HepG2 (cell line): ENCODE results near the gene UGT8. TPM values are rescaled to one million over a fixed set of nuclear protein-coding genes. Genes with fewer than 3 reads are reported as not detected.
A peak's percentile ranks its signal among the peaks of the same experiment; 100 is the strongest.

ENCODE experiments used
- ATAC-seq: fragments of 200-7000 bp; cut with Tn5 transposase; 3 replicates; pipeline ENCODE4 v1.9.1; 2020; ENCODE audit warnings: mild to moderate bottlenecking, moderate library complexity
- BruUV-seq: library from RNA; stranded (reverse); fragments of 400-500 nt; replicated peaks from 2 replicates; lab custom pipeline; 2021; lab: Mats Ljungman, UMichigan
- CTCF ChIA-PET: fragments of 300-600 bp; formaldehyde crosslinking; extraction: SDS; loops from one replicate; lab custom pipeline; 2021; ENCODE audit warnings: low total read pairs, inconsistent platforms, low intra/inter-chr PET ratio; lab: Yijun Ruan, JAX
- POLR2A ChIA-PET: fragments of 350-600 bp; sonication (Branson Sonifier 250); formaldehyde crosslinking; loops from one replicate; lab custom pipeline; 2020; ENCODE audit warnings: antibody characterized with exemption, inconsistent platforms; lab: Yijun Ruan, JAX
- DNase-seq: peaks from one replicate; pipeline ENCODE4 v3.0.0-alpha.2; 2015; ENCODE audit warnings: low spot score
- FAIRE-seq: peaks from 3 replicates; lab custom pipeline; 2011; peaks lifted over from hg19 to GRCh38; lab: Jason Lieb, UNC
- H2AFZ ChIP-seq: one replicate; pipeline ENCODE4 v1.6.1; 2011; ENCODE audit warnings: low read length, inconsistent platforms
- H3K27ac ChIP-seq: fragments of 300-600 bp; 3 replicates; pipeline ENCODE4 v1.8.0; 2011; ENCODE audit warnings: mixed run types, mild to moderate bottlenecking, mixed read lengths, low read length, inconsistent platforms; ENCODE audit not compliant: insufficient read depth; ENCODE audit errors: extremely low read length
- H3K27me3 ChIP-seq, 2 experiments: fragments of 200-600 bp in 1 of 2; 2 replicates in 1 of 2; 3 replicates in 1 of 2; pipeline versions ENCODE4 v1.6.0 to v1.8.0; 2011; ENCODE audit warnings: low read length in 2 of 2, mild to moderate bottlenecking in 2 of 2, moderate library complexity in 2 of 2, inconsistent platforms in 1 of 2; ENCODE audit not compliant: insufficient read depth in 2 of 2, control insufficient read depth in 1 of 2
- H3K36me3 ChIP-seq, 2 experiments: fragments of 200-600 bp in 1 of 2; replicated peaks in 1 of 2; 2 replicates in 1 of 2; 3 replicates in 1 of 2; pipeline versions ENCODE4 v1.5.1 to v1.8.0; 2011; ENCODE audit warnings: low read length in 2 of 2, inconsistent platforms in 1 of 2; ENCODE audit not compliant: insufficient read depth in 2 of 2, control insufficient read depth in 1 of 2
- H3K4me1 ChIP-seq: 2 replicates; pipeline ENCODE4 v1.5.1; 2012; ENCODE audit warnings: low read length, inconsistent platforms; ENCODE audit not compliant: insufficient read depth
- H3K4me2 ChIP-seq: 2 replicates; pipeline ENCODE4 v1.6.0; 2011; ENCODE audit warnings: low read depth, low read length, inconsistent platforms
- H3K4me3 ChIP-seq, 3 experiments: fragments of 200-600 bp in 1 of 3; sonication (generic), shearing (Covaris generic) in 1 of 3; replicated peaks in 1 of 3; 2 replicates each; pipeline ENCODE4 v1.5.1; 2011 to 2016; ENCODE audit warnings: low read length in 3 of 3, inconsistent platforms in 2 of 3, low read depth in 2 of 3, mild to moderate bottlenecking in 2 of 3, control low read depth in 1 of 3, mixed read lengths in 1 of 3; ENCODE audit not compliant: insufficient read depth in 1 of 3
- H3K79me2 ChIP-seq: one replicate; pipeline ENCODE4 v1.6.1; 2011; ENCODE audit warnings: low read length, inconsistent platforms; ENCODE audit not compliant: insufficient read depth
- H3K9ac ChIP-seq: 2 replicates; pipeline ENCODE4 v1.6.0; 2011; ENCODE audit warnings: mild to moderate bottlenecking, low read depth, low read length, inconsistent platforms; ENCODE audit not compliant: insufficient read depth
- H3K9me3 ChIP-seq: 2 replicates; pipeline ENCODE4 v1.5.1; 2012; ENCODE audit warnings: mild to moderate bottlenecking, low read length
- H4K20me1 ChIP-seq: 2 replicates; pipeline ENCODE4 v1.6.0; 2011; ENCODE audit warnings: inconsistent platforms, mild to moderate bottlenecking, low read length, moderate library complexity; ENCODE audit not compliant: insufficient read depth
- HMG20A ChIP-seq: IDR thresholded peaks from 2 replicates; pipeline ENCODE4 v1.6.1; 2016; ENCODE audit warnings: borderline replicate concordance
- MED8 ChIP-seq: sonication (generic); formaldehyde crosslinking; IDR thresholded peaks from 2 replicates; pipeline ENCODE4 v1.8.1; 2023; ENCODE audit warnings: mild to moderate bottlenecking, missing genetic modification reagents; ENCODE audit not compliant: insufficient replicate concordance
- MIXL1 ChIP-seq: IDR thresholded peaks from 2 replicates; pipeline ENCODE4 v1.6.1; 2016
- NFYB ChIP-seq: sonication (generic); formaldehyde crosslinking; IDR thresholded peaks from 2 replicates; pipeline ENCODE4 v1.4.0; 2020; ENCODE audit warnings: missing genetic modification reagents
- POLR2A ChIP-seq, 2 experiments: IDR thresholded peaks; 2 replicates each; pipeline ENCODE4 v1.6.1; 2011; ENCODE audit warnings: low read depth in 2 of 2, low read length in 2 of 2, mild to moderate bottlenecking in 1 of 2, moderate library complexity in 1 of 2; ENCODE audit not compliant: insufficient read depth in 1 of 2
- POLR2G ChIP-seq: fragments of 200-400 bp; formaldehyde crosslinking; IDR thresholded peaks from 2 replicates; pipeline ENCODE4 v1.6.1; 2018; ENCODE audit warnings: mild to moderate bottlenecking, low read depth, low read length, moderate library complexity
- RELA ChIP-seq: sonication (generic); formaldehyde crosslinking; IDR thresholded peaks from 2 replicates; pipeline ENCODE4 v1.4.0; 2020; ENCODE audit warnings: missing genetic modification reagents
- SP1 ChIP-seq, 2 experiments: fragments of 450-650 bp in 1 of 2; sonication (generic) in 1 of 2; formaldehyde crosslinking in 1 of 2; IDR thresholded peaks; 2 replicates each; pipeline versions ENCODE4 v1.4.0 to v1.6.1; 2016 to 2020; ENCODE audit warnings: missing genetic modification reagents in 1 of 2
- ZFP36 ChIP-seq: fragments of 150-350 bp; IDR thresholded peaks from 2 replicates; pipeline ENCODE4 v1.6.1; 2018; ENCODE audit warnings: borderline replicate concordance, low read length, low read depth; ENCODE audit not compliant: partially characterized antibody
- ZNF343 ChIP-seq: sonication (generic); formaldehyde crosslinking; IDR thresholded peaks from 2 replicates; pipeline ENCODE4 v1.4.0; 2020; ENCODE audit warnings: mild to moderate bottlenecking, missing genetic modification reagents
- ZNF724P ChIP-seq: sonication (generic); formaldehyde crosslinking; IDR thresholded peaks from 2 replicates; pipeline ENCODE4 v1.8.0; 2022; ENCODE audit warnings: missing genetic modification reagents, borderline replicate concordance
- in situ Hi-C: cut with HindIII; loops from 2 replicates; pipeline ENCODE4 v1.10.0; 2017; ENCODE audit warnings: low pct_unique_long_range_greater_than_20kb; ENCODE audit not compliant: extremely low pct_ligation_motif_present
- intact Hi-C: fragments of 100-400 bp; cut with micrococcal nuclease; formaldehyde crosslinking; loops from one replicate; pipeline ENCODE4 v1.10.0; 2022; ENCODE audit not compliant: unreplicated experiment
- polyA plus RNA-seq, 8 experiments: library from polyadenylated mRNA; depleted of rRNA in 3 of 8; stranded (reverse) in 7 of 8; unstranded in 1 of 8; fragments of >200 nt; fragmentation: Illumina TruSeq in 4 of 8; extraction: Trizol in 4 of 8; gene quantifications; 2 replicates each; pipeline versions ENCODE4 v1.2.1 to v1.2.3, GENCODE V29; 2011 to 2016; ENCODE audit warnings: low read depth in 4 of 8, missing spikeins in 1 of 8, mixed read lengths in 1 of 8; ENCODE audit not compliant: insufficient read depth in 1 of 8
- total RNA-seq, 5 experiments: library from RNA; depleted of rRNA; stranded (reverse); fragments of >200 nt; fragmentation: Illumina TruSeq; extraction: Trizol; gene quantifications; 2 replicates each; pipeline ENCODE4 v1.2.3, GENCODE V29; 2016; ENCODE audit warnings: low read depth in 1 of 5
- TF ChIP-seq, protein P1 (sequence below): sonication (generic); formaldehyde crosslinking; conservative IDR thresholded peaks from 2 replicates; pipeline ENCODE4 v1.8.0; 2022; ENCODE audit warnings: mild to moderate bottlenecking, moderate library complexity, missing genetic modification reagents

Gene UGT8
- total and polyA plus RNA-seq, 2 of the 13 experiments (the other 11 are each of a cell fraction or from before 2014, with no cell fraction given), result not detected

DNA sequence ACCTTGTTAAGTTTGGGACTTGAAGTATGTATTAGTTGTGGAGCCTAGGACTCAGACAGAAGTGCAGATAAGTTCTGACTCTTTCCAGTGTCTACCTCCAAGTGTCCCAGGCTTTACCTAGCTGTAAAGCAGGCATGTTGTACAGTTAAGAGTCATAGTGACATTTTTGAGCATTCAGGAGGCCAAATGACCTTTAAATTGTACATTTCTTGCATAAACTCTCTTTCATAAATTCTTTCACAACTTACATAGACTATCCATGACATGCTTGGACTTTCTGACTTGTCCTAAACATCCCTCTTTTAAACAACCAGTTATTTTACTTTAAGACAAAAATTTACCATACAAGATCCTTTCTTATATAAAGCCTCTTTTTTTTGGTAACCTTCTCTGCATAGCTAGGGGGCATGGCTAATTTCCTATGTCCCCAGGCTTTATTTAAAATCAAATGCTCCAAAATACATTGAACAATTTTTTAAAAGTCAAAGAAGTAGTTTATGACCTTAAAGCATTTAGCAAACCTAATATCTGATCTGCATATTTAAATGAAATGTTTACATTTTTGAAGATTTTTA lies 40.1 kb upstream of the UGT8 start:
- in situ Hi-C loops, result no loop called here
- Histone ChIP-seq H3K4me2 (no peak overlapping the region), H3K4me3 (no peak overlapping the region), H3K36me3 (no peaks in the 10 kb centered on the region), H3K27ac (no peak overlapping the region), H3K9ac (no peak overlapping the region), H4K20me1 (no peaks in the 10 kb centered on the region), H3K9me3 (peaks cover 53% of the 10 kb centered on the region), H3K27me3 (peaks cover 0 to 1% of the 10 kb centered on the region in 2 experiments; a peak in 1 of 5 replicates)
- FAIRE-seq (no peak), ATAC-seq (no peak), DNase-seq (no peak)
- intact Hi-C loops, result no loop called here
- ChIA-PET CTCF (no interaction called here), POLR2A (no interaction called here)
- TF ChIP-seq RELA (CRISPR knock-in tag) (no peak), SP1 (IDR thresholded peaks at IDR 0.05) (no peak), SP1 (CRISPR knock-in tag; IDR thresholded peaks at IDR 0.05) (no peak), ZFP36 (peak; percentile 68), HMG20A (CRISPR knock-in tag) (no peak), MED8 (CRISPR knock-in tag) (no peak), MIXL1 (CRISPR knock-in tag) (no peak), POLR2G (no peak), POLR2A (IDR thresholded peaks at IDR 0.05; ENCODE audit: insufficient read depth in 1 of 2, low read depth in 2 of 2, low read length in 2 of 2) (no peak), NFYB (CRISPR knock-in tag) (no peak), ZNF724P (CRISPR knock-in tag) (peak; percentile 93; the same call in 1 of the 2 replicates), ZNF343 (CRISPR knock-in tag) (no peak)
- TF ChIP-seq, protein P1, sequence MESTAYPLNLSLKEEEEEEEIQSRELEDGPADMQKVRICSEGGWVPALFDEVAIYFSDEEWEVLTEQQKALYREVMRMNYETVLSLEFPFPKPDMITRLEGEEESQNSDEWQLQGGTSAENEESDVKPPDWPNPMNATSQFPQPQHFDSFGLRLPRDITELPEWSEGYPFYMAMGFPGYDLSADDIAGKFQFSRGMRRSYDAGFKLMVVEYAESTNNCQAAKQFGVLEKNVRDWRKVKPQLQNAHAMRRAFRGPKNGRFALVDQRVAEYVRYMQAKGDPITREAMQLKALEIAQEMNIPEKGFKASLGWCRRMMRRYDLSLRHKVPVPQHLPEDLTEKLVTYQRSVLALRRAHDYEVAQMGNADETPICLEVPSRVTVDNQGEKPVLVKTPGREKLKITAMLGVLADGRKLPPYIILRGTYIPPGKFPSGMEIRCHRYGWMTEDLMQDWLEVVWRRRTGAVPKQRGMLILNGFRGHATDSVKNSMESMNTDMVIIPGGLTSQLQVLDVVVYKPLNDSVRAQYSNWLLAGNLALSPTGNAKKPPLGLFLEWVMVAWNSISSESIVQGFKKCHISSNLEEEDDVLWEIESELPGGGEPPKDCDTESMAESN, result no peak
- TF ChIP-seq, all 625 proteins: peak for 2
- Histone ChIP-seq H2AFZ (no peak overlapping the region), H3K79me2 (no peaks in the 10 kb centered on the region), H3K4me1 (no peaks in the 10 kb centered on the region)
- BruUV-seq, result no TSS peak
